ENCODE measurements around the gene P2RY4. TPM values are rescaled to one million over a fixed set of nuclear protein-coding genes. Genes with fewer than 3 reads are reported as not detected.

The P2RY4 gene
- total and polyA plus RNA-seq, 8 donors, result 0.09 to 0.32 (median 0.16) TPM; not detected in 4

- FAIRE-seq (no peak), DNase-seq (no peak), ATAC-seq (no peak)
- 89 to 95% methylated on average over 1 of the region's 1 CpG for WGBS, 2 donors
- no peak overlapping the region for H3K4me3 ChIP-seq
- TF ChIP-seq CTCF (IDR thresholded peaks at IDR 0.05), result no peak
- H3K27ac ChIP-seq, result no peak overlapping the region
- intact Hi-C loops (cut with DNase I), result no loop called here
- H3K9me3 ChIP-seq, result no peaks in the 10 kb centered on the region
- H3K4me1 ChIP-seq, result no peaks in the 10 kb centered on the region
- peaks cover 0 to 5% (median 0%) of the 10 kb centered on the region in 4 donors for H3K27me3 ChIP-seq
- H3K36me3 ChIP-seq, result no peaks in the 10 kb centered on the region
Observed at GRCh38 chrX:70240751-70241150, 19.3 kb downstream of the P2RY4 start.

GRCh38 chrX:70234355-70234754 is 25.6 kb downstream of the P2RY4 start, which contains the start of gene AWAT1:
Gene AWAT1, plus strand, starts transcription at chrX:70234655. Its CDS starts 41 bp downstream, at chrX:70234696.
- no peaks in the 10 kb centered on the region for H3K4me1 ChIP-seq
- ATAC-seq (no peak), FAIRE-seq (no peak), DNase-seq (no peak)
- no peaks in the 10 kb centered on the region for H3K36me3 ChIP-seq
- 60 to 71% methylated on average over 3 of the region's 3 CpGs for WGBS, 2 donors
- intact Hi-C loops (cut with DNase I), result no loop called here
- no peaks in the 10 kb centered on the region for H3K27me3 ChIP-seq
- H3K27ac ChIP-seq, result no peak within 1 kb of the TSS
- no peak within 1 kb of the TSS for H3K4me3 ChIP-seq
- H3K9me3 ChIP-seq, result no peaks in the 10 kb centered on the region
- no peak for TF ChIP-seq CTCF (IDR thresholded peaks at IDR 0.05)

DNA sequence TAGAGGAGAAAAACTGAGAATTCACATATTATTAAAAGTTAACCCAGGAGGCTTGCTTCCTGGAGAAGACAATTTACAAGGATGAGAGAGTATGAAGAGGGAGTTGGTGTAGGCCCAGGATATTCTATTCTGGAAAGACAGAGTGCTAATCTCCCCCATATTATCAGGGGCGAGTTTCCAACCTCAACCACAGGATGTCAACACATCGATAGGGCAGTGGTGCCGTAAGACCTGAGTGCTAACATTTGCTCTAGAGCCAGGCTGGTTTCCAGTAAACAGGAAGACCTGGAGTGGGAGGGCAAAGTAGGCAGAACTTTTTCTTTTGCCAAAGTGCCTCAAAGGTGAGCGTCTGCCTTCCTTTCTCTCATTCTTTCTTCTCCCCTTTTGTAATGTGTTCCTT is 28.3 kb downstream of the P2RY4 start:
- FAIRE-seq (no peak), ATAC-seq (no peak), DNase-seq (no peak)
- 43 to 44% methylated on average over 4 of the region's 4 CpGs for WGBS, 2 donors
- Histone ChIP-seq H3K27me3 (no peaks in the 10 kb centered on the region), H3K36me3 (no peaks in the 10 kb centered on the region), H3K9me3 (no peaks in the 10 kb centered on the region), H3K4me3 (no peak overlapping the region), H3K27ac (no peak overlapping the region), H3K4me1 (no peaks in the 10 kb centered on the region)
- intact Hi-C loops (cut with DNase I), result no loop called here
- no peak for TF ChIP-seq CTCF (IDR thresholded peaks at IDR 0.05)

- Histone ChIP-seq H3K4me1 (no peaks in the 10 kb centered on the region), H3K9me3 (no peaks in the 10 kb centered on the region), H3K27me3 (no peaks in the 10 kb centered on the region), H3K4me3 (no peak overlapping the region), H3K36me3 (no peaks in the 10 kb centered on the region), H3K27ac (no peak overlapping the region)
- DNase-seq, result no peak
- no peak for ATAC-seq
- TF ChIP-seq CTCF (IDR thresholded peaks at IDR 0.05), result no peak
- peak; percentile 9 for FAIRE-seq
- intact Hi-C loops (cut with DNase I), result no loop called here
- 69 to 77% methylated on average over 2 of the region's 2 CpGs for WGBS, 2 donors
Observed at GRCh38 chrX:70226687-70227086, 33.3 kb downstream of the P2RY4 start.

DNA sequence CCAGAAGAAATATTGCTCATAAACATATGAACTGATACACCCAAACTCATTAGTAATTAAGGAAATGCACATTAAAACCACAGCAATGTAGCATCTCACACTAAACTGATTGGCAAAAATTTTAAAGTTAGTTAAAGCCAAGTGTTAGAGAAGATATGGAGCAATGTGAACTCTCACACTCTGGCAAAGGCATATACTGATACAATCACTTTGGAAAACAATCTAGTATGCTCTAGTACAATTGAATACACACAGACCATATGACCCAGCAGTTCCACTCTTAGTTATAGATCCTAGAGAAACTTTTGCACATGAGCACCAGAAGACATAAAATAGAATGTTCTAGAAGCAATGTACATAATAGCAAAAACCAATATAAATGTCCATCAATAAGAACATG is 34.0 kb downstream of the P2RY4 start:
- intact Hi-C loops (cut with DNase I), result no loop called here
- no peak for TF ChIP-seq CTCF (IDR thresholded peaks at IDR 0.05)
- Histone ChIP-seq H3K9me3 (no peaks in the 10 kb centered on the region), H3K27ac (no peak overlapping the region), H3K4me3 (no peak overlapping the region), H3K36me3 (no peaks in the 10 kb centered on the region), H3K4me1 (no peaks in the 10 kb centered on the region), H3K27me3 (no peaks in the 10 kb centered on the region)
- ATAC-seq, result no peak
- DNase-seq, result no peak
- no peak for FAIRE-seq
